Stimulated activated CD8-positive, alpha-beta memory T cell treated with anti-CD3 and anti-CD28 coated beads, Interleukin-12 subunit alpha, Interleukin-12 subunit beta, amount 100 ng/mL, for 24 hours (primary cell): ENCODE data around the gene SUMO4.

Experiments
- DNase-seq: peaks from one replicate; pipeline ENCODE4 v3.0.0-alpha.2; 2020; ENCODE audit errors: extremely low read depth

SUMO4 gene

DNA sequence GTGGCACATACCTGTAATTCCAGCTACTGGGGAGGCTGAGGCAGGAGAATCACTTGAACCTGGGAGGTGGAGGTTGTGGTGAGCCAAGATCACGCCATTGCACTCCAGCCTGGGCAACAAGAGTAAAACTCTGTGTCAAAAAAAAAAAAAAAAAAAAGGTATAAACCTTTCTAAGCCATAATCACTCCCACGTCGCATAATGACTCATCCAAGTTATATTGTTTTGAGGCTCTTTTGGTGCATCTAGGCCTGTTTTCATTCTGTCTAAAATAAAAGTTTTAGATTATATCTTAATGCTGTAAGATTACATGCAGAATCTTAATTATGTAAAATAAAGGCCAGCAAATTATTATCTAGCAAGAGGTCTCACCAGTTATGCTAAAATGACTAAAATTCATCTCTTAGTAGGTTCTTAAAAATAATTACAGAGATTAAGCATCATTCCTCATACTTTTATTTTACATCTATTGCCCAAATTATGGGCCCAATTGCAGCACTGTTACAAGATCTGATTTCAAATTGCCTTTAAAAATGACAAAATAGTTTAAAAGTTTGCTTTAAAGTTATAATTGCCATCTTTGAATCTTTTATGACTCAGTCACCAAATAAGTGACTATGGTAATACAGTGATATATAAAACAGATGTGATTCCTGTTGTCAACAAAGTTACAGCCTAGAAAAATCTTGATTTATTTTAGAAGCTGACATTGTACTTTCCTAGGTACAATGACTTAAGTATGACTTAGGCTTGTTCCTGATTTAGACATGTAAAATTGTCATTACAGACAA lies 10.4 kb upstream of the SUMO4 start:
- DNase-seq, result no peak

DNA sequence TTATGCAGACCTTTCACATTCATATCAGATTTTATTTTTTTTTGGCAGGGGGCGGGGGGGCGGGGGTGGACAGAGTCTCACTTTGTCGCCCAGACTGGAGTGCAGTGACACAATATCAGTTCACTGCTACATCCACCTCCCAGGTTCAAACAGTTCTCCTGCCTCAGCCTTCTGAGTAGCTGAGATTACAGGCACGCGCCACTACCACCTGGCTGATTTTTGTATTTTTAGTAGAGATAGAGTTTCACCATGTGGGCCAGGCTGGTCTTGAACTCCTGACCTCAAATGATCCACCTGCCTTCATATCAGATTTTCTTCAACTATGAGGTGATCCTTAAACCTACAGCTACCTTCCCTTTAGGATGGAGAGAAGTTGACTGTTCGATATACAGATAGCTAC lies 8.0 kb upstream of the SUMO4 start:
- no peak for DNase-seq

DNA sequence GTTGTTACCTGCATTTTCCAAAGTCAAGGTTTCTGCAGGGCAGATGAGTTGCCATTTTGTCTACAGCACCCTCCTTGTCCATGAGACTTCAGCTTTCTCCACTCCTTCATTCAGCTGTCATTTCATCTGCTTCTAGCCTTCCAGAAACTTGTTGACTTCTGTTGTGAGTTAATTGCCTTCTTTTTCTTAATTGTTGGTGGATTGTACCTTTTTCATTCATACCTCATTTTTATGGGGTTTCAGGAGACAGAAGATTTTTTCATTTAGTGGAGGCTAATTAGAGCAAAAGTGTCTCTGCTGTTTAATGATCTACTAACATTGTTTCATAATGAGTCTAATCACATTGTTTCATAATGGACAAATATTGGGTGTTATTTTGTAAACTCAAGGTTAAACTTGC lies 7.5 kb upstream of the SUMO4 start:
- no peak for DNase-seq

DNA sequence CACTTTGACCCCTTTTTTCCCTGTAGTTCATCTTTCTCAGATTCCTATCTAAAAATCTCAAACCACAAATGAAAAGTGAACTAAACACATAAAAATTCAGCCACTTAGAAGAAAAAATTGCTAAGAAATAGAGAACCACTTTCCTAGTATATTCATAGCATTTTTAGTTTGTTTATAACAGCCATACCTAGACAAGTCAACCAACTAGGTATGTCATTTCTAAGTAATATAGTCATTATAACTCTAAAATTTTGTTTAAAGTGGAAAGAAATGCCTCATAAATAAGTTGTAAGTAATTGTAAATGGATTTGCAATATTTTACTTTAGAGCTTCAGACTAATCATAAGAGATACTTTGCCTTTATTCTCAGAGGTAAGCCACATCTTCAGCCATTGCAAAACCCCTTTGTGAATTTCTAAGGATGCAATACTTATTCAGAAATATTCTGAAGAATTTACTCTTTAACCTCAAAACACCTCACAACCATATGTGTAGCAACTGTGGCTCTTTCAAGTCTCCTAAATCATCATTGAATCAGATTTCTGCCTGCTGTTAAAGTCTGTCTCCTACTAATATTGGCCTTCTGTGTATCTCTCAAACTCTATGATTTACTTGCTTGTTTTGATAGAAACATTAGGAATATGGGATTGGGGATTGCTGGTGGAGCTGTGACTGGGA lies 6.9 kb upstream of the SUMO4 start:
- no peak for DNase-seq

DNA sequence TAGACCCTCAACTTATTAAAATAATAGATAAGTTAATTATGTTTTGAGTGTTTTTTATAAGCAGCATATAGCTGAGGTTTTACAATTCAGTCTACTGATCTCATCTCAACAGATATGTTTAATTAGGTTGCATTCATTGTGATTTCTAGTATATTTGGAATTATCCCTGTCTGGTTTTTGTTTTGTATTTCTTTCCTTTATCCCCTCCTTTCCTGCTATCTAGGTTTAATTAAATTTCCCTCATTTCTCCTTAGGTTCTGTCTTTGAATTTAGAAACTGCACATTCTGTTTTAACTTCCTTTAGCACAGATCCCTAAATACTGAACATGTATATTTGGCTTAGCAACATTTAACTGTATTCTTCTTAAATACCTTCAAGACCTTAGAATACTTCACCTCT lies 4.9 kb upstream of the SUMO4 start:
- no peak for DNase-seq

DNA sequence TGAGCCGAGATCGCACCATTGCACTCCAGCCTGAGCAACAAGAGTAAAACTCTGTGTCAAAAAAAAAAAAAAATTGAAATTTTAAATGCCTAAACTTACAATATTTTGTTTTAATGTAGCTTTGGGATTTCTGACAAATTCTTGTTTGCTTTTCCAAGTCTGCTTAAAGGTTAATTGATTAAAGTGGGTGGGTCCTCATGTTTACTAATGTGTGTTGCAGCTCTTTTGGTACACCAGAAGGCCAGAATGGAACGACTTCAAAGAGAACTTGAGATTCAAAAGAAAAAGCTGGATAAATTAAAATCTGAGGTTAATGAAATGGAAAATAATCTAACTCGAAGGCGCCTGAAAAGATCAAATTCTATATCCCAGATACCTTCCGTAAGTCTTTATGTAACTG lies 2.7 kb upstream of the SUMO4 start:
- DNase-seq, result no peak

DNA sequence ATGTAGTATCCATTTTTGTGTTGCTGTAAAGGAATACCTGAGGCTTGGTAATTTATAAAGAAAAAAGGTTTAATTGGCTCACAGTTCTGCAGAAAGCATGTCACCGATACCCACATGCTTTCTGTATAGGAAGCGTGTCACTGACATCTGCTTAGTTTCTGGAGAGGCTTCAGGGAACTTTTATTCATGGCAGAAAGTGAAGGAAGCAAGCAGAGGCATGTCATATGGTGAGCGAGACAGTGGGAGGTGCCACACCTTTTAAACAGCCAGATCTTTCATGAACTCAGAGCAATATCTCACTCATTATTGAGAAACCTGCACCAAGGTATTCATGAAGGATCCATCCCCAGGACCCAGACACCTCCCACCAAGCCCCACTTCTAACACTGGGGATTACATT lies 3.5 kb downstream of the SUMO4 start:
- no peak for DNase-seq

DNA sequence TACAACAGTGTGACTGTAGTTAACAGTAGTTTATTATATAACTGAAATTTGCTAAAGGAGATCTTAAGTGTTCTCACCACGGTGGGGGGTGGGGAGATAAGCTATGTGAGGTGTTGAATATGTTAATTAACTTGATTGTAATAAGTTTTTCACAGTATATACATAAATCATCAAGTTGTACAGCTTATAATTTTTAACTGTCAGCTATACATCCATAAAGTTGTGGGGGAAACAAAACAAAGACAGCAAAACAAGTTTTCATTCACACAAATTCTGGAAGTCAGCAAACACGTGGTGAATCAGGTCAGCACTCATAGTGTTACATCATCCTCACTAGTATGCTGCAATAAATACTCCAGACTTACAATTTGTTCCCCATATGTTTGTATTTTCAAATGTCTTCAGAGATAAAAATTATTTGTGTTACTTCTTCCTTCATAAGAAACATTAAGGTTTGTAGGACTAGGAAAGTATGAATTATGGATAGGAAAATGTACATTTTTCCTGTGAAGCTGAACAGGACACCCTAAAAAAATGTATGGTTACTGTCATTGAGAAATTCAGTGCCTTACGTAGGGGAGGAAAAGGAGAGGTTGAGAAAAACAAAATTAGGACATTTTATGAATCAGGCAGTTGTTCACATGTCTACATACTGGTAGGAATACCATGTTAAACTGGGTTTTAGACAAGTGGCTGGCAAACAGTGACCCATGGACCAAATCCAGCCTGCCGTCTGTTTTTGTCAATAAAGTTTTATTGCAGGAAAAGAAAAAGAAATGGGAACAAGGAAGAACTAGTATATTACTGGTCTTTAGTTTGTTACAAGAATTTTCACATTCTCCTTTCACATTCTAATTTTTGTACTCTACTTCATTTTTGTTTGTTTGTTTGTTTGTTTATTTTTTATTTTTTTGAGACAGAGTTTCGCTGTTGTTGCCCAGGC lies 6.0 kb downstream of the SUMO4 start:
- no peak for DNase-seq

DNA sequence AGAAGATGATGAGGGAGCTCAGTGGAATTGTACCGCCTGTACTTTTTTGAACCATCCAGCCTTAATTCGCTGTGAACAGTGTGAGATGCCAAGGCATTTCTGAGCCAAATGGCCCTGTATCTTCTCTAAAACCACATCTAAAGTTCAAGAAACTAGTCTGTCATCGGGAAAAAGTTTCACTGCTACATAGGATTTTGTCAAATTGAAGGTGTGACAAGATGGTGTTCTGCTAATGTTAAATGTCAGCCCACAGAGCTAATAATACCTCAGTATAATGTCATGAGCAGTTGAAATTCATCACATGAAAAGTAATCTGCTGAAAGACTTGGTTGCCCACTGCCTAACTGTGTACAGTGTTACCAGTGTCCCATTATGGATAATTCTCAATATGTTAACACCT lies 9.6 kb downstream of the SUMO4 start:
- DNase-seq, result no peak

DNA sequence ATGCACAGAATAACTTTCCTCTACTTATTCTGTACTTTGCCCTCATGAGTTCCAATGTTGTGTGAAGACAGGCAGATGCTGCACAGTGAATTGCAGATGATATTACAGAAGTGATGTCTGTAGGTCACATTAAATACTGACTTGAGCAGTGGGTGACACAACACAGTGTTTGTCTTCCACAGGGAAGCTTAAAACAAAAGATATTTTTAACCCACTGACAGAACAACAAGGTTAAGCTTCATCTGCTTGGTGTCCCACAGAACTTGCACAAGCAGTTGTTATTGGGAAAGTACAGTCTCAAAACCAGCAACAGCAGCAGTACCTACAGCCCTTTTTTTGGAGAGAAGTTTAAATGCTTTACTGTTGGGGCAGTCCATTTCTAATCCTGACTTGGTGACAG lies 10.5 kb downstream of the SUMO4 start:
- no peak for DNase-seq

DNA sequence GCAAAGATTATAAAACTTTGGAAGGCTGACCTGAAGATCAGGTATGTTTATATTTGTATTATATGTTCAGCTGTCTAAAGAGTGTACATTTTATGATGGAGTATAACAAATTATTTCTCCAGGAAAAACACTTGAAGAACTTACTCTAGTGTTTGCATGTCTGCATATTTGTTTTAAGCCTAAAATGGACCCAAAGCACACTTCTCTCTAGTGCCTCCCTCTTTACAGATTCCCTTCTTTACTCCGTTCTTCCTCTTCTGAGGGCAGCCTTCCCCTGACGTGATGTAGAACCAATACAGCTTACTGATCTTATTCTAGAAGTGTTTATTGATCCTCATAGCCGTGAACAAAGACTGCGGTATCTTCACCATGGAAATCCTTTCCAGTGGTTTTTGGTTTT lies 13.9 kb downstream of the SUMO4 start:
- DNase-seq, result no peak

DNA sequence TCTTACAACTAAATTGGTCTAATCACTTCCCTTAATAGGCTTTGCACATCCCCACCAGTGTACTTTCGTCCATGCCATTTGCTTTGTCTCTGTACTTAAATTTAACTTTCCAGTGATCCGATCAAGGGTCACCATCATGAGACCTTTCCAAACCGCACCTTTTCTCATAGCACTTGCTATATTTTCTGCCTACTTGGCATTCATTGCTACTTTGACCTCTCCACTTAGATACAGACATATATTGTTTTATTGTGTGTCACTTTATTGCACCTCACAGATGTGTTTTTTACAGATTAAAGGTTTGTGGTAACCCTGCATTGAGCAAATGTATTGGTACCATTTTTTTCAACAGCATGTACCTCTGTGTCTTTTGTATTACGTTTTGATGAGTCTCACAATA lies 14.8 kb downstream of the SUMO4 start:
- DNase-seq, result no peak

DNA sequence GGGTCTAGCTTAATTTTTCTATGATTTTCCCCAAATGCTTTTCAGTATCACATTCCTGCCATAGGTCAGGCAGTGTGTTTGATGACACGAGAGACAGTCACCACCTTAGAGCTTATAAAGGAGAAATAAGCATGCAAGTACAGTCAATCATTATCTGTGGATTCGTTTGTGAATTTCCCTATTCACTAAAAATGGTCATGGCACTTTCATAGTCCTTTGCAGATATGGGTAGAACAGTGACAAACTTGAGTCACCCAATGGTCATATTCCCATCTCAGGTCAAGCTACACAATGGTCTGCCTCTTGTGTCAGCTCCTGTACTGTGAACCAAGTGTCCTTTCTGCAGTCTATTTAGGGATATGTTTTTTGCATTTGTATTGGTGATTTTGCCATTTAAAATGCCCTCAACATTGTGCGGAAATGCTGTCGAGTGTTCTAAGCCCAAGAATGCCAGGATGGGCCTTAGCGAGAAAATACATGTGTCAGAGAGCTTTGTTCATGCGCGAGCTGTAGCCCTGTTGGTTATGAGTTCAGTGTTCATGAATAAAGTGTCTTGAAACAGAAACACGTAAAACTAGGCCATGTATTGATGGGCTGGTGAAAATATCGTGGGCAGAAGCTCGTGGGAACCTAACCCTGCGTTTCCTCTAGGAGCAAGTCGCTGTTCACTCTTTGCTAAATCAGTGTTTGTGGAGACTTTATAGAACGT lies 19.8 kb downstream of the SUMO4 start:
- DNase-seq, result no peak

DNA sequence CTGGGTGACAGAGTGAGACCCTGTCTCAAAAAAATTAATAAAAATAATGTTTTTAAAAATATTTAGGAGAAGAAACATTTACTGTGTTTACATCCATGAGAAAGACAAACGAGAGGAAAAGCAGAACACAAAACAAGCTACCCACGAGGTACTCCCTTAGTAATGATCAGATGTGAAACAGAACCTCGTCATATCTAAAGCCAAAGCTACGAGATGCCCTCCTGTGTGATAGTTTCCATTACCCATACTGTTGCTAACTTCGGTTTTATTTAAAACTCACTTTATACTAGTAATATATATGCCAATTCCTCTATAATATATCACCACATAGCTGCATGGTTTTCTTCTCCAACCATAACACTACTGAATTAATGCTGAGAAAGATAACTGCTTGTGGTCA lies 21.1 kb downstream of the SUMO4 start:
- no peak for DNase-seq

DNA sequence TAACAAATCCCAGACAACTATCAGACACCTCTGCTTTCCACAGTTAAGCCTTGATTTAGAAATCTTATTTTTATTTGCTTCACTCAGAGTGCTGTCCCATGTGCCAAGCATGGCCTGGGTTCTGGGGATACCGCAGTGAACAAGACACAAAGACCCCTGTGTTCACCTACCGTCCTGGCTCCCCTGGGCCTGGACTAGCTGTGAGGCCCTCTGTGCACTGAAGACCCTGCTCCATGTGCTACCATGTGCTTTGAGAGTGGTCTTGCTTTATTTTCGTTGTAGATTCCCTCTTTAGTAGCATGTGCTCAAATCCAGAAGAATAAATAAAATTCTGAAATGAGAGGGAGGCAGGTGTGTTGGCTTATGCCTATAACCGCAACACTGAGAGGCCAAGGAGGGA lies 22.5 kb downstream of the SUMO4 start:
- no peak for DNase-seq

DNA sequence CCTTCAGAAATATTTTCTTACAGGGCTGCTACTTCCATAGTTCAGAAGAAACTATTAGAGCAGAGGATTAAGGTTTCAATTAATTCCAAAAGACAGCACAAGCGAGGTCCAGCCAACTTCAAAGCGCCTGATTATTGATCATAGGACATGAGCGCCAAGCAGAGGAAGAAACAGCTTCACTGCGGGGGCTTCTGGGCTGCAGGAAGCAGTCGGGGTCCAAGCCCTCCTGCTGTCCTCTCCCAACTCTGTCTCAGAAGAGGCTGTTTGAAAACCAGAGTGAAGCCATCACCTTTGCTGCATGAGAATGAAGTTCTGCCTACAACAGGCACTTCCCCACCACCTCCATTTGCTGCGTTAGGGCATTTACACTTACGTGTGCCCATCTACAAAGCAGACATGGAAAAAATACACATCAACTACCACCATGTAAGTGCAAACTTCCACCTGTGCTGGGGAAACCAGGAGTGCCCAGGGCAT lies 23.9 kb downstream of the SUMO4 start:
- no peak for DNase-seq

DNA sequence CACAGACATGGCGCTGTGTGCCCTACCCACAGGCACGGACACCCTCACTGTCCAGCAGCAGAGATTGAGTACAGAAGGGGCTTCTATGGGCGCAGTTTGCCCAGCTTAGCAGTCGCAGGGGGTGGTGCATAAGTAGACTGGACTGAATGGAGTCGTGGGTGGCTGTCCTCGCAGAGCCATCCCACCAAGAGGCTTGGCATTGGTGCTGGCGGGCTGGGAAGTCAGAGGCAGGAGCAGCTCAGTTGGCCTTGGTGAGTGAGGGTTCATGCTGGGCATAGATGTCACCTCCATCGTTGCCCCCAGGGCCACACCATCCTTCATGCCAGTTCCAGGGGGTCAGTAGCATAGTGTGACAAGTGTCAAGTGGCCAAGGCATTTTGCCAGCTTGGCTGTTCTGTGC lies 25.2 kb downstream of the SUMO4 start:
- DNase-seq, result no peak

DNA sequence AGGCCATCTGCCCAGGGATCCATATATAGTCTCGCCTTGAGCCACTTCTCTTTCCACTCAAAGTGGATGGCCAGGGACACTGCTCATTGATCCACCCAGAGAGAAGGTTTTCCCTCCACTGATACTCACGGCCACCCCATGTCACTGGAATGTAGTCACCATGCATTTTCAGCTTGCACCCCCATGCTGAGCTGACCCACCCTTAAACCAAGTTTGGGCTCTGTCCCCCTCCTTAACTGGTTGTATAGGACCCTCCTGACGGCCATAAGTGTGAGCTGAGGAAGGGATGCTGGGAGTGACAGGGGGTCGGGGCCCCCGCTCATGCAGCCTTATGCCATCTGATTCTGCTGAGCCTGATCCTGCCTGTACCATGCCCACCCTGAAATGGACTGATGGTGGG lies 25.7 kb downstream of the SUMO4 start:
- no peak for DNase-seq

DNA sequence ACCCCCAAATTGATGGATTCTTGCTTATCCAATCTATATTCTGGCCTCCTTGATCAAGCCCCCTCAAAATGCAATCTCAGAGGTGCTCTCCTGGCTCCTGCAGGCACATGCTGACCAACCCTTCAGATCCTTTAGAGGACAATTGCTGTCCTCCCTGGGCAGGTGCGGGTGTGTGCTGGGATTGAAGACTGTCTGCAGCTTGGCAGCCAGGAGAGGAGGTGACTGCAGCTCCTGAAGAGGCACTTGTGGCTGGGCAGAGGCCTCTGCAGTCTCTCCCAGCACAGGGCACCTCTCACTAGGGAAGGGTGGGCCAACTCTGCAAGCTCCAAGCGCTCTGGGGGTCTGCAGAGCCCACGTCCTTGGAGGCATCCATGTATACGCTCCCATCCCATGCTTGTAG lies 28.5 kb downstream of the SUMO4 start:
- no peak for DNase-seq

DNA sequence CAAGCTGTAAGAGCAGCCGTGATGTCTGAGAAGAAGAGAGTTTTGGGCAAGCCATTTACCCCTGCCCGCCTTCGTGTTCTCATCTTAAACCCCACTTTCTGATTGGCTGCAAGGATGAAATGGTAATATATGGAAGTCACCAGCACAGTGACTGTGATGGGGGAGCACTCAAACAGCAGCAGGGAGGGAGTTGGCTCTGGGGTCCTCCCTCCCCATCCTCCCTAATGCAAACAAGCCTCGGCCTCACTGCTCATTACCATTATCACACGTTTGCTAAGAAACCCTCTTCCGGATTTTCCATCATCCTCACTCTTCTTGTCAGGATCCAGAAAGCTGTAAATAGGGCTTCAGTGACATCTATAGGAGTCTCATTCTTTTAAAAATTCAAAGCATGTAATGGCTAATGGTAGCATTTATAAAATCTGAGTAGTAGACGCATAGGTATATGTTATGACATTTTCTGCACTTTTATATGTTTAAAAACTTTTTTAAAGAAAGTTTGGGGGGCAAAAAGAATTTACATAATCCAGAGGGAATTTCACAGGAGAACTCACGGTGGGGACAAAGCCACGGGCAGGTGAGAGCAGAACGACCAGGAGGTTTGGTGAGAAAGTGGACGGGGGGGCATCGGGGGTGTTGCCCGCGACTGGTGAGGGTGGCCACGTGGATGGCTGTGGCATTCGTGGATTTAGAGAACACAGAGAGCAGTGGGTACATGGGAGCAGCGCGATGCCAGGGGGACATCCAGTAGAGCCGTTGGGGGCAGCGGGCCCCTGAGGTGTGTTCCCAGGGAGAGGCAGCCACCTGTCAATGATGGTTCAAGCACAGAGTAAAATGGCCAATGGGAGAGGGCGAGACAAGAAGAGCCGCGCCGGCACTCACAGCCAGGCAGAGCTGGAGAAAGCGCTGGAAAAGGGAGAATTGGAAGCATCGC lies 29.6 kb downstream of the SUMO4 start:
- no peak for DNase-seq
